Stimulated activated CD8-positive, alpha-beta memory T cell treated with anti-CD3 and anti-CD28 coated beads, Interleukin-12 subunit alpha, Interleukin-12 subunit beta, amount 100 ng/mL, for 1 hour (primary cell): ENCODE measurements around the gene COL9A3.
A peak's percentile ranks its signal among the peaks of the same experiment; 100 is the strongest.
"Not testable (repeated sequence)": the region's sequence is repeated elsewhere in the genome, so short reads cannot be mapped to it uniquely, and the experiment has no call there.

Experiments used
- DNase-seq: peaks from one replicate; pipeline ENCODE4 v3.0.0-alpha.2; 2020; ENCODE audit warnings: low read depth

COL9A3 gene

GRCh38 chr20:62856931-62857619, 40.2 kb downstream of the COL9A3 start:
- no peak for DNase-seq

DNA sequence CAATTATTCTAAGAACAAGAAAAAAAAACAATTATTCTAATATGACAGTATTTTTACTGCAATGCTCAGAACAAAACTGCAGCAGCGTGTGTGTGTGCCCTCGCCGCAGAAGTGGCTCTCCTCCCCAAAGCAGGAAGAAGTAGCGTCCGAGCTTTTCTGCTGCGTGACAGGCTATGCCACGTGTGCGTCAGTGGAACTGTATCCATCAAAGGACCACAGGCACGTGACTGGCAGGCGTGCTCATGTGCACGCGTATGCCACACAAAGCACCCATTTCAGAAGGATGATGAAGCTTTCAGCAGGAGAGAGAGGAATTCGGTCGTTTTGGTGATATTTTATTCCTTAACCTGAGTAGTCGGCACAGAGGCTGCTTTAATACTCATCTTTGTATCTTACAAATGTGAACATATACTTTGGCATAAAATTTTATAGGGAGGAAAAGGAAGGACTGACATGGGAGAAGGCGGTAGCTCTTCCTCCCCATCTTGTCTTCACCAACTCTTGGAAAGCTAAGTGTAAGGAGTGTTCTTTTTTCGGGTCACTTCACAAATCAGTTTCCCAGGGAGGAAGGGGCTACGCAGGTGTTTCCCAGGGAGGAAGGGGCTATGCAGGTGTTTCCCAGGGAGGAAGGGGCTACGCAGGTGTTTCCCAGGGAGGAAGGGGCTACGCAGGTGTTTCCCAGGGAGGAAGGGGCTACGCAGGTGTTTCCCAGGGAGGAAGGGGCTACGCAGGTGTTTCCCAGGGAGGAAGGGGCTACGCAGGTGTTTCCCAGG, 41.4 kb downstream of the COL9A3 start:
- no peak for DNase-seq

- DNase-seq = no peak
Observed at GRCh38 chr20:62859721-62860120, 42.9 kb downstream of the COL9A3 start.

GRCh38 chr20:62860391-62860923, 43.6 kb downstream of the COL9A3 start:
- no peak for DNase-seq

- DNase-seq = no peak
Observed at GRCh38 chr20:62860924-62861691, 44.3 kb downstream of the COL9A3 start.

GRCh38 chr20:62861726-62862336, 45.0 kb downstream of the COL9A3 start, which contains the start of gene TCFL5:
Gene TCFL5, minus strand, starts transcription at chr20:62861822. Its CDS starts 152 bp downstream, at chr20:62861670.
- DNase-seq = peak; percentile 87

GRCh38 chr20:62864207-62864606, 47.4 kb downstream of the COL9A3 start:
- DNase-seq = no peak

DNA sequence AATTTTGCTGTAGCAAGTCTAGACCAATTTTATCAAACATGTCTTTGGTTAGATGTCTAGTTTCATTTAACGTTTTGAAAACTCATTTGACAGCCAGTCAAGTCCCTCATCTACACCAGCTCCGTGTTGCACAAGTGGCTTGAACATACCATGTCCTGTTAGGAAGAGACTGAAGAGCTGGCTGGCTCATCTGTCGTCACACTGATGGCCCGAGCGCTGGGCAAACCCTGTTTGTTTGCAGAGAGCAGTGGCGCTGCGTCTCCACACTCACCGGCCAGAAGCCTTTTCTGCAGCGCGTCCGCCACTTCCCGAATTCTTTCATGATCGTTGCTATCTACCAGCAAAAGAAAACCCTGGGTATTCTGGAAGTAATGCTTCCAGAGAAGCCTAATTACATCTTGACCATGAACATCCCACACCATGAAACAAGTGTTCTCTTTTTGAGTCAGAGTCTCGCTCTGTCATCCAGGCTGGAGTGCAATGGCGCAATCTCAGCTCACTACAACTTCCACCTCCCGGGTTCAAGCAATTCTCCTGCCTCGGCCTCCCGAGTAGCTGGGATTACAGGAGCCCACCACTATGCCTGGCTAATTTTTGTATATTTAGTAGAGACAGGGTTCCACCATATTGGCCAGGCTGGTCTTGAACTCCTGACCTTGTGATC, 55.5 kb downstream of the COL9A3 start:
- DNase-seq = no peak

GRCh38 chr20:62872862-62873261, 56.0 kb downstream of the COL9A3 start:
- no peak for DNase-seq

DNA sequence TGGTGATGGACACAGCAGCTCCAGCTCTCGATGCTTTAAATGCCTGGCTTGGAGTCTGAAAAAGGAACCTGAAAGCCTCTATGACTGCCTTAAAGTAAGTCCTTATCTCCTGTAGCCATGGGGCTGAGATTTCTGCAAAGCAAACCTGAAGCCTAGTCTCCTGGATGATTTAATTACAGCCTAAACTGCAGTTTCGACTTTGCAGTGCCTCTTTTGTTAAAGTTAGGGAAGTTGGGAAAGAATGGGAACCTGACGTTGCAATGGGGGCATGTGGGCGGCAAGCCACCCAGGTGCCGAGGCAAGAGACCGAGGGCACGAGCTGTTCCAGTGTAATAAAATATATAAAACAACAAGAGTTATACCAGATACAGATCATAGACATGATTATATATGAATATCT, 56.4 kb downstream of the COL9A3 start:
- DNase-seq = no peak

- not testable (repeated sequence) for DNase-seq
Observed at GRCh38 chr20:62873681-62874031, 56.8 kb downstream of the COL9A3 start.

GRCh38 chr20:62874964-62875344, 58.1 kb downstream of the COL9A3 start:
- DNase-seq = no peak

DNA sequence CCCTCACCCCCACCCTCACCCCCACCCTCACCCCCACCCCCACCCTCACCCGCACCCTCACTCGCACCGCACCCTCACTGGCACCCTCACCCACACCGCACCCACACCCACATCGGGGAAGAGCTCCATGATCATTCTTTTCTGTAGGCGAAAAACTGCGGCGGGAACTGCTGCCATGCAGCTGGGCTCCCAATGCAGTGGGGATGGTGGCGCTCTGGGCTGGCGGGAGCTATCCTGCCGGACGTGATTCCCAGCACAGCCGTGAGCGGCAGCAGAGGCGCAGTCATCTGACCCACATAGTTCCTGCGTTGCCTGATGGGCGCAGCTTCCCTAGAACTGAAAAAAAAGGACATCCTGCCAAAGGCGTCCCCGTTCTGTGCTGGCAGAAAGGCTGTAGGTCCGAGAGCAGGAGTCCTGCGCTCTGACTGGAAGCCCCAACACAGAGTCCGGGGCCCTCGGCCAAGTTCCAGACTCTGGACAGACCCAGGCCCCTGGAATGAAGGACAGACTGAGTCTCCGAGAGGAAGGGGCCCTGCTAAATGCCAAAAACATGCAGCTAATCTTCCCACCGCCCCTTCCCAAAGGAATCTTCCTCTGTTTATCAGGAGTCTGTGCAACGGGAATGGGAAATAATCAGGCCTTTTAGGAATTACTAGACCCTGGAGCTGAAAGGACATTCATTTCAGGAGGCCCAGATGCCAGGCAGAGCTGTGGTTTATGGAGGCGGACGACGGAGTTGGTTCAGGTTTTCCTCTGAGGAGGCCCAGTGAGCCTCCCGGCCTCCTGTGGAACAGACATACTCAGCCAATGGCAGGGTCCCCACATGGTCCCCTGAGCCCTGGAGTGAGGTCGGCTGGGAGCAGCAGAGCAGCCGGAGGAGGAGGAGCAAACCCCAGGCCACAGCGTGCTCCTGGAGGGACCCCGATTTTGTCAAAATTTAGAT, 58.8 kb downstream of the COL9A3 start:
- DNase-seq = no peak

- DNase-seq = no peak
Observed at GRCh38 chr20:62876501-62876901, 59.7 kb downstream of the COL9A3 start.

DNA sequence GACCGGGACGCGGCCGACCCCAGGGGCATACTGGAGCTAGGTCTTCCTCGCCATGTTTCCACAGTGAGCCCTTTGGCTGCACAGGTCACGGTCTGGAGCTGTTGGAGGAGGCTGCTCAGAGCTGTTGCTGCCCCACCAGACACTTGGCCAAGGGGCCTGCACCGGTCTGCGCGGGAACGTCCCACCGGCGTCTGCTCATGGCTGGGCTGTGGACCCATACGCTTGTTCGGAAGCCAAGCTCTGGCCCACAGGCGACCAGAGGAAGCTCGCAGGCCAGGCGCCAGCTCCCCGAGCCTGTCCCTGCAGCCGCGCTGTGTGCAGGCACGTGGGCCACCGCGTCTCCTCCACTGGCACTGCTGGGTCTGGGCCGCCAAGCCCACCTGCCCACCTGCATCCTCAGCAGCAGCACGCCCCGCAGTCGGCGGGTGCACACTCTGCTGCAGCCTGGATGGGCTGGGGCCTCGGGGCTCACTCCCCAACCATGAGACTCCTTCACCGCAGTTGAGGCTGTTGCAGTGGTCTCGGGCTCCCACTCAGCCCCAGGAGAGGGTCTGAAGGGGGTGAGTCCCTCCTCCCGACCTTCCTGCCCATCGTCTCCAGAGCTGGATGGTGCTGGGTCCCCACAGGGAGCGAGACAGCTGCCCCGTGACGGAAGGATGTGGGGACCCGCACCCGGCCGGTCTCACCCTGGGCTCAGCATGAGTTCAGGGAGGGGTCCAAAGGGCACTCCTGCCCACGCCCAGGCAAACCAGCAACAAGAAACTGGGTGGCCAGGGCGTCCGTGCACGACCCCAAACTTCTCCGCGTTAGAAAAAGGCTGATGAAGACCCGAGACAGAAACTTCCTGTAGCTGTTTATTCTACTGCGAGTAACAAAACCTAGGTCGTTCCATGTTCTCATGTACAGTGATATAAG, 60.3 kb downstream of the COL9A3 start:
- DNase-seq = no peak

- no peak for DNase-seq
Observed at GRCh38 chr20:62878244-62879038, 61.6 kb downstream of the COL9A3 start.

DNA sequence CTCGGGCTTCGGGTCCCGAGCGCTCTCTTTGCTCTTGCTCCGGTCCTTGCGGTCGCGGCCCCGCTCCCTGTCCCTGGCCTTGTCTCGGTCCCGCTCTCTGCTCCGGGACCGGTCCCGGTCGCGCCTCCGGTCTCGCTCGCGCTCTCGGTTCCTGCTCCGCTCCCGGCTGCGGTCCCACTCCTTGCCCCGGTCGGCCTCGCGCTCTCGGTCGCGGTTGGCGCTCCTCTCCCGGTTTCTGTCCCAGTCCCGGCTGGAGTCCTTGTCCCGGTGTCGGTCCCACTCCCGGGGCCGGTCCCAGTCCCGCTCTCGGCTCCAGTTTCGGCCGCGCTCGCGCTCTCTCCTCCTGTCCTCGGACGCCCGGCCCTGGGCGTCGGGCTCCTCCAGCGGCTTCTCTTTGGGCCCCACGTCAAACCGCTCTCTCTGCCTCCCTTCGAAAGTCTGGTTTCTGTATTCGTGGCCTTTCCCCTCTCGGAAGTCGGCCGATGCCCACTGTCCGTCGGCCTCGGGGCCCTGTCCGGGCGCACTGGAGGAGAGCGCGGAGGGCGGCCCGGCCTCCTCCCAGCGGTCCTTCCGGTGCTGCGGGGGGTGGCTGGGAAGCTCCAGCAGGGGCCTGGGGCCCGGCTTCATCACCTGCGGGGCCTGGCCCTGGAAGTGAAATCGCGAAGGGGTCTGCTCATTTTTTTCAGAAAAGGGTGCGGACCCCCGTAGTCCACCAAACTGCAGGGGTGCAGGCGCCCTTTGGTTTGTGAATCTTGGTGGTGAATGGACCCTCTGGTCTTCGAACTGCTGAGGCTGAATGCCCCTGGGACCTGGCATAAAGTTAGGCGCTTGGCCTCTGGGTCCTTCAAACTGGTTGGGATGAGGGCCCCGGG, 62.7 kb downstream of the COL9A3 start:
- no peak for DNase-seq
